ENCODE data around the gene PLCD3.

Gene PLCD3

GRCh38 chr17:45101883-45102811 lies 30.2 kb downstream of the PLCD3 start:
- no peak for DNase-seq (ENCODE audit: low read depth)

- DNase-seq (ENCODE audit: low read depth) = no peak
Observed at GRCh38 chr17:45101546-45101882, 30.8 kb downstream of the PLCD3 start.

GRCh38 chr17:45098869-45099616 lies 33.3 kb downstream of the PLCD3 start:
- DNase-seq (ENCODE audit: low read depth) = no peak

- no peak for DNase-seq (ENCODE audit: low read depth)
Observed at GRCh38 chr17:45098081-45098868, 34.0 kb downstream of the PLCD3 start.

GRCh38 chr17:45096926-45097325 lies 35.4 kb downstream of the PLCD3 start:
- no peak for DNase-seq (ENCODE audit: low read depth)

GRCh38 chr17:45096141-45096540 lies 36.2 kb downstream of the PLCD3 start:
- DNase-seq (ENCODE audit: low read depth) = no peak

- no peak for DNase-seq (ENCODE audit: low read depth)
Observed at GRCh38 chr17:45093444-45094110, 38.7 kb downstream of the PLCD3 start.

- DNase-seq (ENCODE audit: low read depth) = peak; percentile 95
Observed at GRCh38 chr17:45092911-45093430, 39.3 kb downstream of the PLCD3 start.

- no peak for DNase-seq (ENCODE audit: low read depth)
Observed at GRCh38 chr17:45091778-45092425, 40.4 kb downstream of the PLCD3 start.

- no peak for DNase-seq (ENCODE audit: low read depth)
Observed at GRCh38 chr17:45090711-45091110, 41.6 kb downstream of the PLCD3 start.

GRCh38 chr17:45088741-45089140 lies 43.6 kb downstream of the PLCD3 start:
- no peak for DNase-seq (ENCODE audit: low read depth)

GRCh38 chr17:45087978-45088377 lies 44.3 kb downstream of the PLCD3 start:
- no peak for DNase-seq (ENCODE audit: low read depth)

GRCh38 chr17:45087504-45087975 lies 44.8 kb downstream of the PLCD3 start:
- no peak for DNase-seq (ENCODE audit: low read depth)

GRCh38 chr17:45086865-45087503 lies 45.3 kb downstream of the PLCD3 start:
- no peak for DNase-seq (ENCODE audit: low read depth)

- DNase-seq (ENCODE audit: low read depth) = no peak
Observed at GRCh38 chr17:45086391-45086790, 45.9 kb downstream of the PLCD3 start.

GRCh38 chr17:45081047-45081703 lies 51.1 kb downstream of the PLCD3 start:
- no peak for DNase-seq (ENCODE audit: low read depth)

GRCh38 chr17:45077643-45078042 lies 54.7 kb downstream of the PLCD3 start:
- no peak for DNase-seq (ENCODE audit: low read depth)

- DNase-seq (ENCODE audit: low read depth) = peak; percentile 63
Observed at GRCh38 chr17:45073414-45074070, 58.8 kb downstream of the PLCD3 start.

GRCh38 chr17:45070809-45071208 lies 61.5 kb downstream of the PLCD3 start:
- DNase-seq (ENCODE audit: low read depth) = no peak

All from non-pigmented ciliary epithelial cell (primary cell).